Liver (tissue), 9 donors: ENCODE data around the gene RPS6KA1. TPM values are rescaled to one million over a fixed set of nuclear protein-coding genes. Genes with fewer than 3 reads are reported as not detected.
A peak's percentile ranks its signal among the peaks of the same experiment; 100 is the strongest.

Experiments used
- DNase-seq: peaks from one replicate; pipeline ENCODE4 v3.0.0-alpha.2; 2017; ENCODE audit warnings: low spot score
- H3K27ac ChIP-seq, 2 donors: one replicate each; pipeline ENCODE4 v1.7.0; 2013; ENCODE audit warnings: inconsistent platforms in 2 of 2, low read length in 2 of 2, control low read depth in 1 of 2, low read depth in 1 of 2, mild to moderate bottlenecking in 1 of 2
- H3K27me3 ChIP-seq, 4 donors: one replicate each; pipeline versions ENCODE4 v1.6.1 to v1.7.0; 2013; ENCODE audit warnings: low read length in 3 of 4, inconsistent platforms in 1 of 4, mild to moderate bottlenecking in 1 of 4, moderate library complexity in 1 of 4; ENCODE audit not compliant: control insufficient read depth in 4 of 4, insufficient read depth in 4 of 4
- H3K36me3 ChIP-seq, 4 donors: one replicate each; pipeline versions ENCODE4 v1.6.1 to v1.7.0; 2013; ENCODE audit warnings: low read length in 3 of 4, mild to moderate bottlenecking in 3 of 4, low read depth in 1 of 4, moderate library complexity in 1 of 4; ENCODE audit not compliant: control insufficient read depth in 4 of 4, insufficient read depth in 3 of 4
- H3K4me1 ChIP-seq, 4 donors: one replicate each; pipeline versions ENCODE4 v1.6.1 to v1.7.0; 2013; ENCODE audit warnings: low read length in 3 of 4, mild to moderate bottlenecking in 3 of 4, moderate library complexity in 1 of 4; ENCODE audit not compliant: control insufficient read depth in 4 of 4, insufficient read depth in 4 of 4
- H3K4me3 ChIP-seq, 3 donors: one replicate each; pipeline versions ENCODE4 v1.6.1 to v1.7.0; 2013; ENCODE audit warnings: low read length in 3 of 3, control low read depth in 1 of 3, low read depth in 1 of 3, mild to moderate bottlenecking in 1 of 3
- H3K9ac ChIP-seq, 2 donors: one replicate each; pipeline ENCODE4 v1.7.0; 2013; ENCODE audit warnings: low read length in 2 of 2, mild to moderate bottlenecking in 2 of 2, moderate library complexity in 2 of 2, control low read depth in 1 of 2, low read depth in 1 of 2
- H3K9me3 ChIP-seq, 4 donors: one replicate each; pipeline versions ENCODE4 v1.6.1 to v1.7.0; 2013; ENCODE audit warnings: low read length in 3 of 4; ENCODE audit not compliant: control insufficient read depth in 4 of 4
- CTCF ChIP-seq: fragments of 150-350 bp; IDR thresholded peaks from 2 replicates; pipeline ENCODE4 v1.5.1; 2017; ENCODE audit warnings: improper control_type of control experiment, low read depth, low read length; ENCODE audit not compliant: missing input control
- FOXA1 ChIP-seq: IDR thresholded peaks from 2 replicates; pipeline ENCODE4 v1.6.1; 2016; ENCODE audit warnings: antibody characterized with exemption
- GABPA ChIP-seq, 2 donors: IDR thresholded peaks in 1 of 2; conservative IDR thresholded peaks in 1 of 2; 2 replicates each; pipeline ENCODE4 v1.6.1; 2016; ENCODE audit warnings: antibody characterized with exemption in 2 of 2, mild to moderate bottlenecking in 1 of 2, moderate library complexity in 1 of 2
- HNF4A ChIP-seq, 2 donors: conservative IDR thresholded peaks; 2 replicates each; pipeline ENCODE4 v1.6.1; 2016; ENCODE audit warnings: antibody characterized with exemption in 2 of 2, mild to moderate bottlenecking in 2 of 2
- HNF4G ChIP-seq: IDR thresholded peaks from 2 replicates; pipeline ENCODE4 v1.6.1; 2016; ENCODE audit warnings: antibody characterized with exemption
- JUND ChIP-seq, 2 donors: IDR thresholded peaks; 2 replicates each; pipeline ENCODE4 v1.6.1; 2016; ENCODE audit warnings: antibody characterized with exemption in 2 of 2
- NR2F2 ChIP-seq: IDR thresholded peaks from 2 replicates; pipeline ENCODE4 v1.6.1; 2016; ENCODE audit warnings: antibody characterized with exemption
- REST ChIP-seq: IDR thresholded peaks from 2 replicates; pipeline ENCODE4 v1.6.1; 2016; ENCODE audit warnings: antibody characterized with exemption, mild to moderate bottlenecking
- RXRA ChIP-seq, 2 donors: IDR thresholded peaks; 2 replicates each; pipeline ENCODE4 v1.6.1; 2017 to 2018; ENCODE audit warnings: antibody characterized with exemption in 2 of 2, mild to moderate bottlenecking in 1 of 2
- SP1 ChIP-seq: IDR thresholded peaks from 2 replicates; pipeline ENCODE4 v1.6.1; 2018; ENCODE audit warnings: antibody characterized with exemption, mild to moderate bottlenecking
- TAF1 ChIP-seq: conservative IDR thresholded peaks from 2 replicates; pipeline ENCODE4 v1.6.1; 2016; ENCODE audit warnings: antibody characterized with exemption, mild to moderate bottlenecking
- YY1 ChIP-seq: IDR thresholded peaks from 2 replicates; pipeline ENCODE4 v1.6.1; 2016; ENCODE audit warnings: antibody characterized with exemption, mild to moderate bottlenecking
- WGBS: extraction: QIAGEN DNeasy Blood & Tissue Kit; methylation state at CpG from one replicate; pipeline ENCODE4 v1.1.7; 2013; 5-methylcytosine and 5-hydroxymethylcytosine counted together
- polyA plus RNA-seq, 2 donors: library from polyadenylated mRNA; stranded (reverse) in 1 of 2; unstranded in 1 of 2; fragments of 200-250 nt in 1 of 2; fragments of >200 nt in 1 of 2; fragmentation: Nextera tagmentation in 1 of 2; extraction: Ambion mirVana in 1 of 2; gene quantifications; one replicate each; pipeline versions ENCODE4 v1.2.1 to v1.2.3, GENCODE V29; 2013 to 2015
- total RNA-seq, 2 donors: library from RNA; depleted of rRNA; stranded (reverse); fragments of >200 nt; gene quantifications; one replicate each; pipeline ENCODE4 v1.2.3, GENCODE V29; 2014
- TF ChIP-seq, protein P1 (sequence below): IDR thresholded peaks from 2 replicates; pipeline ENCODE4 v1.6.1; 2016; ENCODE audit warnings: antibody characterized with exemption
- TF ChIP-seq, protein P2 (sequence below): IDR thresholded peaks from 2 replicates; pipeline ENCODE4 v1.6.1; 2016; ENCODE audit warnings: antibody characterized with exemption
- donor health status: healthy.
- donor health status: healthy.
- donor health status: healthy.
- donor health status: healthy.
- donor health status: healthy.

Gene RPS6KA1
- total and polyA plus RNA-seq, 4 donors, result 4.0 to 26.8 (median 7.4) TPM

DNA sequence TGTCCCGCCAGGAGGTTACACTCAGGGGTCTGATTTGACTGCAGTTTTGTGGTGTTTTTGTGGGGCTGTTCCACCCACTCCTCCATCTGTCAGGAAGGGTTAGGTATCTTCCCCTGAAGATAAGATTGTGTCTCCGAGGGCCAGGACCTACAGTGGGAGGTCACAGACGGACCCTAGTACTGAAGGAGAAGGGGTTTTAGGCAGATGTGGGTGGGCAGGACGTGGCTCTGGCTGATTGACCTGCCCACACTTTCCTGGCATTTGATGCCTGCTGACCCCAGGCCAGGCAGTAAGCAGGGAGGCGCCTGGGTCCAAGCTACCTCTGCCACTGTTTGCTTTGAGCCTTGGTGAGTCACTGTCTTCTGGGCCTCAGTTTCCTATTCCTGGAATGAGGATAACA is 13.9 kb downstream of the RPS6KA1 start:
- Histone ChIP-seq H3K4me3 (no peak overlapping the region), H3K36me3 (no peaks in the 10 kb centered on the region), H3K4me1 (peaks cover 0 to 3% (median under 1%) of the 10 kb centered on the region in 4 donors), H3K27ac (peak overlapping the region; percentile 78 to 85), H3K9me3 (no peaks in the 10 kb centered on the region), H3K9ac (peak overlapping the region in 1 of 2 donors; percentile 1), H3K27me3 (no peaks in the 10 kb centered on the region)
- DNase-seq, result no peak
- TF ChIP-seq HNF4A (conservative IDR thresholded peaks at IDR 0.05) (no peak), TAF1 (no peak), SP1 (no peak), FOXA1 (no peak), RXRA (IDR thresholded peaks at IDR 0.05) (no peak)
- WGBS, result 86% methylated on average over 5 of the region's 5 CpGs

DNA sequence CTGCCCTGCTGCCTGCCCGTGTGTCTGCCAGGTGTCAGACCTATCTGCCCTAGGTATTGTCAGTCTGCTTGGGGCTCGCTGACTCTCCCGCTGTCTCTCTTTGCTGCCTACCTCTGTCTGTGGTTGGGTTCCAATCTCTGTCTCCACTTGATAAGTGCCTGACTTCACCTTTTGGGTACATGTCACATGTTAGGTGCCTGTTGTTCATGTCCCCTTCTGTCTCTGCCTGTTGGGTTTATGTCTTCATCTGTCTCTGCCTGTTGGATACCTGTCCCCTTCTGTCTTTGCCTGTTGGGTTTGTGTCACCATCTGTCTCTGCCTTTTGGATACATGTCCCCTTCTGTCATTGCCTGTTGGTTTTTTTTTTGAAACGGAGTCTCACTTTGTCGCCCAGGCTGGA is 14.6 kb downstream of the RPS6KA1 start:
- Histone ChIP-seq H3K4me1 (peaks cover 0 to 2% (median under 1%) of the 10 kb centered on the region in 4 donors), H3K36me3 (no peaks in the 10 kb centered on the region), H3K4me3 (no peak overlapping the region), H3K9me3 (no peaks in the 10 kb centered on the region), H3K9ac (peak overlapping the region in 1 of 2 donors; percentile 4), H3K27me3 (no peaks in the 10 kb centered on the region), H3K27ac (peak overlapping the region; percentile 39 to 78)
- no peak for DNase-seq
- WGBS, result 94% methylated on average over 5 of the region's 5 CpGs
- TF ChIP-seq CTCF (no peak), NR2F2 (no peak), HNF4G (no peak), YY1 (no peak), REST (no peak), HNF4A (conservative IDR thresholded peaks at IDR 0.05) (no peak), FOXA1 (no peak), JUND (IDR thresholded peaks at IDR 0.05) (no peak), SP1 (no peak), RXRA (IDR thresholded peaks at IDR 0.05) (no peak), TAF1 (no peak), GABPA (IDR thresholded peaks at IDR 0.05 in 1 of 2, conservative IDR thresholded peaks at IDR 0.05 in 1 of 2) (no peak)
- TF ChIP-seq, protein P1, sequence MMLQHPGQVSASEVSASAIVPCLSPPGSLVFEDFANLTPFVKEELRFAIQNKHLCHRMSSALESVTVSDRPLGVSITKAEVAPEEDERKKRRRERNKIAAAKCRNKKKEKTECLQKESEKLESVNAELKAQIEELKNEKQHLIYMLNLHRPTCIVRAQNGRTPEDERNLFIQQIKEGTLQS, result no peak
- TF ChIP-seq, protein P2, sequence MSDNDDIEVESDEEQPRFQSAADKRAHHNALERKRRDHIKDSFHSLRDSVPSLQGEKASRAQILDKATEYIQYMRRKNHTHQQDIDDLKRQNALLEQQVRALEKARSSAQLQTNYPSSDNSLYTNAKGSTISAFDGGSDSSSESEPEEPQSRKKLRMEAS, result no peak
